GM23338 (cell line): Measurements from ENCODE around the gene WDR17. TPM values are rescaled to one million over a fixed set of nuclear protein-coding genes. Genes with fewer than 3 reads are reported as not detected.
A peak's percentile ranks its signal among the peaks of the same experiment; 100 is the strongest.

Source experiments
- ATAC-seq: fragments of 200-7000 bp; cut with Tn5 transposase; 3 replicates; pipeline ENCODE4 v1.9.1; 2020
- DNase-seq: peaks from one replicate; pipeline ENCODE4 v3.0.0-alpha.2; 2015; ENCODE audit warnings: low spot score
- H2AFZ ChIP-seq: fragments of 200-600 bp; sonication (generic); 2 replicates; pipeline ENCODE4 v1.8.0; 2016; ENCODE audit warnings: antibody characterized with exemption, mild to moderate bottlenecking, moderate library complexity
- H3F3A ChIP-seq: fragments of 200-600 bp; sonication (generic); replicated peaks from 2 replicates; pipeline ENCODE4 v1.8.0; 2017; ENCODE audit warnings: antibody characterized with exemption, mixed run types, low read depth
- H3K27ac ChIP-seq: fragments of 200-600 bp; sonication (generic); 2 replicates; pipeline ENCODE4 v1.6.1; 2016; ENCODE audit warnings: low read depth
- H3K27me3 ChIP-seq: fragments of 200-600 bp; sonication (generic); 2 replicates; pipeline ENCODE4 v1.8.0; 2016; ENCODE audit warnings: mild to moderate bottlenecking, mixed run types, moderate library complexity; ENCODE audit not compliant: insufficient read depth
- H3K36me3 ChIP-seq: fragments of 200-600 bp; sonication (generic); 2 replicates; pipeline ENCODE4 v1.8.0; 2016; ENCODE audit warnings: mild to moderate bottlenecking; ENCODE audit not compliant: insufficient read depth
- H3K4me1 ChIP-seq: fragments of 200-600 bp; sonication (generic); 2 replicates; pipeline ENCODE4 v1.8.0; 2016; ENCODE audit warnings: mild to moderate bottlenecking, moderate library complexity; ENCODE audit not compliant: insufficient read depth
- H3K4me2 ChIP-seq: fragments of 200-600 bp; sonication (generic); 2 replicates; pipeline ENCODE4 v1.7.1; 2017; ENCODE audit warnings: mixed run types
- H3K4me3 ChIP-seq: fragments of 200-600 bp; sonication (generic); 2 replicates; pipeline ENCODE4 v1.6.1; 2016; ENCODE audit warnings: mixed run types
- H3K79me2 ChIP-seq: fragments of 200-600 bp; sonication (generic); replicated peaks from 2 replicates; pipeline ENCODE4 v1.8.0; 2017; ENCODE audit warnings: mild to moderate bottlenecking; ENCODE audit not compliant: insufficient read depth
- H3K9me2 ChIP-seq: fragments of 200-600 bp; sonication (generic); 2 replicates; pipeline ENCODE4 v1.8.0; 2017; ENCODE audit not compliant: insufficient read depth
- H4K20me1 ChIP-seq: fragments of 200-600 bp; sonication (generic); replicated peaks from 2 replicates; pipeline ENCODE4 v1.8.0; 2017; ENCODE audit warnings: mild to moderate bottlenecking; ENCODE audit not compliant: insufficient read depth
- H3K27ac Mint-ChIP-seq: 2 replicates; pipeline ENCODE4 v1.8.0; 2020; ENCODE audit warnings: inconsistent platforms, mild to moderate bottlenecking, moderate library complexity, mixed read lengths
- H3K27me3 Mint-ChIP-seq: 3 replicates; pipeline ENCODE4 v1.8.0; 2022; ENCODE audit warnings: low read depth, mild to moderate bottlenecking, moderate library complexity, mixed read lengths, inconsistent platforms; ENCODE audit not compliant: insufficient read depth, poor library complexity
- H3K36me3 Mint-ChIP-seq: 3 replicates; pipeline ENCODE4 v1.8.0; 2021; ENCODE audit warnings: low read depth, mild to moderate bottlenecking, inconsistent platforms, moderate library complexity, mixed read lengths
- H3K4me1 Mint-ChIP-seq: 3 replicates; pipeline ENCODE4 v1.8.0; 2020; ENCODE audit warnings: mild to moderate bottlenecking, inconsistent platforms, mixed read lengths
- H3K4me3 Mint-ChIP-seq: 3 replicates; pipeline ENCODE4 v1.8.0; 2021; ENCODE audit warnings: moderate library complexity, mild to moderate bottlenecking, inconsistent platforms, mixed read lengths
- H3K9me3 Mint-ChIP-seq: 3 replicates; pipeline ENCODE4 v1.8.0; 2020; ENCODE audit warnings: moderate library complexity, mild to moderate bottlenecking, inconsistent platforms, mixed read lengths
- CREB1 ChIP-seq: fragments of 250-450 bp; sonication (Bioruptor Pico); IDR thresholded peaks from 2 replicates; pipeline ENCODE4 v1.5.0; 2020; ENCODE audit warnings: low read depth, mild to moderate bottlenecking, moderate library complexity
- EZH2 ChIP-seq: fragments of 200-600 bp; sonication (generic); IDR thresholded peaks from one replicate; pipeline ENCODE4 v1.8.0; 2017; ENCODE audit warnings: antibody characterized with exemption, mild to moderate bottlenecking, low read depth; ENCODE audit not compliant: unreplicated experiment
- EZH2phosphoT487 ChIP-seq: fragments of 200-600 bp; sonication (generic); IDR thresholded peaks from one replicate; pipeline ENCODE4 v1.8.1; 2018; ENCODE audit warnings: antibody characterized with exemption; ENCODE audit not compliant: unreplicated experiment
- JUNB ChIP-seq: IDR thresholded peaks from one replicate; pipeline ENCODE4 v1.6.1; 2016; ENCODE audit warnings: antibody characterized with exemption; ENCODE audit not compliant: unreplicated experiment
- NANOG ChIP-seq: IDR thresholded peaks from 2 replicates; pipeline ENCODE4 v1.6.1; 2016; ENCODE audit warnings: antibody characterized with exemption, borderline replicate concordance
- POLR2AphosphoS5 ChIP-seq: IDR thresholded peaks from 2 replicates; pipeline ENCODE4 v1.6.1; 2016; ENCODE audit warnings: antibody characterized with exemption, low read depth
- ZNF114 ChIP-seq: fragments of 250-450 bp; sonication (Bioruptor Pico); IDR thresholded peaks from 2 replicates; pipeline ENCODE4 v1.5.0; 2020; ENCODE audit warnings: mild to moderate bottlenecking, moderate library complexity
- ZNF331 ChIP-seq: fragments of 250-450 bp; sonication (Bioruptor Pico); IDR thresholded peaks from 2 replicates; pipeline ENCODE4 v1.5.0; 2020; ENCODE audit warnings: low read depth, mild to moderate bottlenecking, moderate library complexity
- polyA plus RNA-seq: library from polyadenylated mRNA; unstranded; fragments of >200 nt; fragmentation: Nextera tagmentation; extraction: Ambion mirVana; gene quantifications from 2 replicates; pipeline ENCODE4 v1.2.1, GENCODE V29; 2016
- total RNA-seq: library from RNA; depleted of rRNA; stranded (reverse); fragments of >200 nt; shearing (Covaris generic); gene quantifications from 2 replicates; pipeline ENCODE4 v1.2.3, GENCODE V29; 2014
- TF ChIP-seq, protein P1 (sequence below): IDR thresholded peaks from one replicate; pipeline ENCODE4 v1.6.1; 2018; ENCODE audit warnings: antibody characterized with exemption; ENCODE audit not compliant: unreplicated experiment
- TF ChIP-seq, protein P2 (sequence below): IDR thresholded peaks from 2 replicates; pipeline ENCODE4 v1.6.1; 2016; ENCODE audit warnings: antibody characterized with exemption
- TF ChIP-seq, protein P3 (sequence below), 2 experiments: fragments of 200-600 bp in 1 of 2; sonication (generic) in 1 of 2; conservative IDR thresholded peaks; 2 replicates each; pipeline versions ENCODE4 v1.5.1 to v1.6.1; 2016 to 2017; ENCODE audit warnings: antibody characterized with exemption in 2 of 2, low read depth in 2 of 2, mild to moderate bottlenecking in 2 of 2, moderate library complexity in 1 of 2

The WDR17 gene
- total and polyA plus RNA-seq, 2 experiments from 2014 or later, result 1.9 to 4.3 TPM

DNA sequence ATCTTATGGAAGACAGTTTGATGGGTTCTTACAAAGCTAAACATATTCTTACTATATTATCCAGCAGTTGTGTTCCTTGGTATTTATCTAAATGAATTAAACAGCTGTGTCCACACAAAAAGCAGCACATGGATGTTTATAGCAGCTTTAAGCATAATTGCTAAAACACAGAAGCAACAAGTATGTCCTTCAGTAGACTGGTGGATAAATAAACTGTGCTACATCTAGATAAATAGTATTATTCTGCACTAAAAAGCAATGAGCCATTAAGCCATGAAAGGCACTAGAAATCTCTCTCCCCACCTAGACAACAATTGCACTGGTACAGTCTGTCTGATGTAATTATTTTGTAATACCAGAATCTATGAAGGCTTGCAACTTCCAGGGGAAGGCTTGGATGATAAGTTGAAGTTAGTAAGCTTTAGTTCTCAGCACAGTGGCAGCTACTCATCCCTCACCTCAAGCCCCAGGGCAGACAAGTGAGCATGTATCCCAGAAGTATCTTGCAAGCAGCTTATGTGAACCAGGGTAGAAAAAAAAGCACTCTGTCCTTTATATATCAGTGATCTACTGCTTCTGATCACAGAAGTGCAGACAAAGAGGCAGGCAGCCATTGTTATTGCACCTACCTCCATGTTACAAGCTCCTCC lies 36.9 kb downstream of the WDR17 start:
- H3K27ac Mint-ChIP-seq, result 0 out of 2 replicates have a peak overlapping the region, but pooled peaks have one; percentile 25
- peaks cover 2% of the 10 kb centered on the region; the same call in 2 of the 3 replicates for H3K4me1 Mint-ChIP-seq
- no peaks in the 10 kb centered on the region for H3K27me3 Mint-ChIP-seq
- Histone ChIP-seq H3K27me3 (no peaks in the 10 kb centered on the region), H3K27ac (no peak overlapping the region), H3K4me1 (peaks cover 4% of the 10 kb centered on the region; the same call in 1 of the 2 replicates), H3K4me3 (no peak overlapping the region), H3F3A (no peaks in the 10 kb centered on the region), H2AFZ (no peak overlapping the region), H3K36me3 (no peaks in the 10 kb centered on the region; the same call in 1 of the 2 replicates), H4K20me1 (no peaks in the 10 kb centered on the region), H3K79me2 (no peaks in the 10 kb centered on the region), H3K9me2 (no peaks in the 10 kb centered on the region), H3K4me2 (no peak overlapping the region)
- H3K36me3 Mint-ChIP-seq, result no peaks in the 10 kb centered on the region
- peaks cover 3% of the 10 kb centered on the region; the same call in 2 of the 3 replicates for H3K9me3 Mint-ChIP-seq
- ATAC-seq (no peak), DNase-seq (no peak)
- TF ChIP-seq NANOG, result no peak
- no peak for TF ChIP-seq POLR2AphosphoS5
- no peak for TF ChIP-seq JUNB
- no peak for TF ChIP-seq EZH2
- no peak for TF ChIP-seq EZH2phosphoT487
- TF ChIP-seq, protein P1, sequence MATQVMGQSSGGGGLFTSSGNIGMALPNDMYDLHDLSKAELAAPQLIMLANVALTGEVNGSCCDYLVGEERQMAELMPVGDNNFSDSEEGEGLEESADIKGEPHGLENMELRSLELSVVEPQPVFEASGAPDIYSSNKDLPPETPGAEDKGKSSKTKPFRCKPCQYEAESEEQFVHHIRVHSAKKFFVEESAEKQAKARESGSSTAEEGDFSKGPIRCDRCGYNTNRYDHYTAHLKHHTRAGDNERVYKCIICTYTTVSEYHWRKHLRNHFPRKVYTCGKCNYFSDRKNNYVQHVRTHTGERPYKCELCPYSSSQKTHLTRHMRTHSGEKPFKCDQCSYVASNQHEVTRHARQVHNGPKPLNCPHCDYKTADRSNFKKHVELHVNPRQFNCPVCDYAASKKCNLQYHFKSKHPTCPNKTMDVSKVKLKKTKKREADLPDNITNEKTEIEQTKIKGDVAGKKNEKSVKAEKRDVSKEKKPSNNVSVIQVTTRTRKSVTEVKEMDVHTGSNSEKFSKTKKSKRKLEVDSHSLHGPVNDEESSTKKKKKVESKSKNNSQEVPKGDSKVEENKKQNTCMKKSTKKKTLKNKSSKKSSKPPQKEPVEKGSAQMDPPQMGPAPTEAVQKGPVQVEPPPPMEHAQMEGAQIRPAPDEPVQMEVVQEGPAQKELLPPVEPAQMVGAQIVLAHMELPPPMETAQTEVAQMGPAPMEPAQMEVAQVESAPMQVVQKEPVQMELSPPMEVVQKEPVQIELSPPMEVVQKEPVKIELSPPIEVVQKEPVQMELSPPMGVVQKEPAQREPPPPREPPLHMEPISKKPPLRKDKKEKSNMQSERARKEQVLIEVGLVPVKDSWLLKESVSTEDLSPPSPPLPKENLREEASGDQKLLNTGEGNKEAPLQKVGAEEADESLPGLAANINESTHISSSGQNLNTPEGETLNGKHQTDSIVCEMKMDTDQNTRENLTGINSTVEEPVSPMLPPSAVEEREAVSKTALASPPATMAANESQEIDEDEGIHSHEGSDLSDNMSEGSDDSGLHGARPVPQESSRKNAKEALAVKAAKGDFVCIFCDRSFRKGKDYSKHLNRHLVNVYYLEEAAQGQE, result no peak
- no peak overlapping the region for H3K4me3 Mint-ChIP-seq

DNA sequence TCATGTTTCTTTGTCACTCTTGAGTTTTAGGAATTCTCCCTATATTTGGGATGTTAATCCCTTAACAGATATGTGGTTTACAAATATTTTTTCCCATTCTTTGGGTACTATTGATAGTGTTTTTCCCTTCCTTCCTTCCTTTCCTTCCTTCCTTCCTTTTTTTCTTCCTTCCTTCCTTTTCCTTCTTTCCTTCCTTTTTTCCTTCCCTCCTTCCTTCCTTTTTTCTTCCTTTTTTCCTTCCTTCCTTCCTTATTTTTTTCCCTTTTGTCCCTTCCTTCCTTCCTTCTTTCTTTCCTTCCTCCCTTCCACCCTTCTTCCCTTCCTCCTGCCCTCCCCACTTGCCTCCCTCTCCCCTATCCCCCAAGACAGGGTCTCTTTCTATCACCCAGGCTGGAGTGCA lies 42.1 kb downstream of the WDR17 start:
- H3K4me2 ChIP-seq, result no peak overlapping the region
- no peak for TF ChIP-seq EZH2phosphoT487
- no peak for TF ChIP-seq ZNF114 (CRISPR knock-in tag)
- TF ChIP-seq JUNB, result no peak
- TF ChIP-seq CREB1 (CRISPR knock-in tag), result no peak
- no peak for TF ChIP-seq POLR2AphosphoS5
- TF ChIP-seq NANOG, result no peak
- TF ChIP-seq, protein P2, sequence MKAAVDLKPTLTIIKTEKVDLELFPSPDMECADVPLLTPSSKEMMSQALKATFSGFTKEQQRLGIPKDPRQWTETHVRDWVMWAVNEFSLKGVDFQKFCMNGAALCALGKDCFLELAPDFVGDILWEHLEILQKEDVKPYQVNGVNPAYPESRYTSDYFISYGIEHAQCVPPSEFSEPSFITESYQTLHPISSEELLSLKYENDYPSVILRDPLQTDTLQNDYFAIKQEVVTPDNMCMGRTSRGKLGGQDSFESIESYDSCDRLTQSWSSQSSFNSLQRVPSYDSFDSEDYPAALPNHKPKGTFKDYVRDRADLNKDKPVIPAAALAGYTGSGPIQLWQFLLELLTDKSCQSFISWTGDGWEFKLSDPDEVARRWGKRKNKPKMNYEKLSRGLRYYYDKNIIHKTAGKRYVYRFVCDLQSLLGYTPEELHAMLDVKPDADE, result no peak
- TF ChIP-seq, protein P1, result no peak
- TF ChIP-seq, protein P3, sequence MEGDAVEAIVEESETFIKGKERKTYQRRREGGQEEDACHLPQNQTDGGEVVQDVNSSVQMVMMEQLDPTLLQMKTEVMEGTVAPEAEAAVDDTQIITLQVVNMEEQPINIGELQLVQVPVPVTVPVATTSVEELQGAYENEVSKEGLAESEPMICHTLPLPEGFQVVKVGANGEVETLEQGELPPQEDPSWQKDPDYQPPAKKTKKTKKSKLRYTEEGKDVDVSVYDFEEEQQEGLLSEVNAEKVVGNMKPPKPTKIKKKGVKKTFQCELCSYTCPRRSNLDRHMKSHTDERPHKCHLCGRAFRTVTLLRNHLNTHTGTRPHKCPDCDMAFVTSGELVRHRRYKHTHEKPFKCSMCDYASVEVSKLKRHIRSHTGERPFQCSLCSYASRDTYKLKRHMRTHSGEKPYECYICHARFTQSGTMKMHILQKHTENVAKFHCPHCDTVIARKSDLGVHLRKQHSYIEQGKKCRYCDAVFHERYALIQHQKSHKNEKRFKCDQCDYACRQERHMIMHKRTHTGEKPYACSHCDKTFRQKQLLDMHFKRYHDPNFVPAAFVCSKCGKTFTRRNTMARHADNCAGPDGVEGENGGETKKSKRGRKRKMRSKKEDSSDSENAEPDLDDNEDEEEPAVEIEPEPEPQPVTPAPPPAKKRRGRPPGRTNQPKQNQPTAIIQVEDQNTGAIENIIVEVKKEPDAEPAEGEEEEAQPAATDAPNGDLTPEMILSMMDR (conservative IDR thresholded peaks at IDR 0.05; ENCODE audit: low read depth in 2 of 2), result no peak
- TF ChIP-seq ZNF331 (CRISPR knock-in tag), result no peak
- no peaks in the 10 kb centered on the region; the same call in 1 of the 2 replicates for H3K4me1 ChIP-seq
- no peaks in the 10 kb centered on the region for H3K9me2 ChIP-seq
- no peak overlapping the region for H3K27ac ChIP-seq
- no peak overlapping the region for H2AFZ ChIP-seq
- no peaks in the 10 kb centered on the region for H4K20me1 ChIP-seq
- H3K27me3 ChIP-seq, result no peaks in the 10 kb centered on the region
- H3F3A ChIP-seq, result no peaks in the 10 kb centered on the region
- Mint-ChIP-seq H3K9me3 (peaks cover 3% of the 10 kb centered on the region; the same call in 2 of the 3 replicates), H3K27ac (no peak overlapping the region), H3K4me1 (no peaks in the 10 kb centered on the region; the same call in 2 of the 3 replicates), H3K4me3 (no peak overlapping the region), H3K27me3 (no peaks in the 10 kb centered on the region), H3K36me3 (no peaks in the 10 kb centered on the region)
- no peak overlapping the region for H3K4me3 ChIP-seq
- ATAC-seq (no peak), DNase-seq (no peak)
- H3K79me2 ChIP-seq, result no peaks in the 10 kb centered on the region
- H3K36me3 ChIP-seq, result no peaks in the 10 kb centered on the region; the same call in 1 of the 2 replicates
